Breast epithelium (tissue), 4 donors: ENCODE data around the gene IL21R. TPM values are rescaled to one million over a fixed set of nuclear protein-coding genes. Genes with fewer than 3 reads are reported as not detected.

Source experiments
- DNase-seq, 2 donors: peaks; one replicate each; pipeline ENCODE4 v3.0.0-alpha.2; 2019; ENCODE audit warnings: low spot score in 2 of 2
- H3K27ac ChIP-seq, 2 donors: fragments of 200-600 bp; sonication (generic) in 1 of 2; one replicate each; pipeline ENCODE4 v1.5.1; 2016 to 2019; ENCODE audit warnings: mild to moderate bottlenecking in 1 of 2
- H3K27me3 ChIP-seq, 2 donors: fragments of 200-600 bp; sonication (generic) in 1 of 2; one replicate each; pipeline versions ENCODE4 v1.5.1 to v1.6.0; 2017 to 2019; ENCODE audit warnings: control low read depth in 1 of 2, mild to moderate bottlenecking in 1 of 2
- H3K36me3 ChIP-seq: fragments of 200-600 bp; one replicate; pipeline ENCODE4 v1.5.1; 2019
- H3K4me1 ChIP-seq, 2 donors: fragments of 200-600 bp; sonication (generic); one replicate each; pipeline ENCODE4 v1.5.1; 2016 to 2019; ENCODE audit warnings: control low read depth in 1 of 2
- H3K4me3 ChIP-seq, 3 donors: fragments of 200-600 bp; sonication (generic); 1 replicate in 2 of 3; 2 replicates in 1 of 3; pipeline ENCODE4 v1.5.1; 2016 to 2019; ENCODE audit warnings: mild to moderate bottlenecking in 3 of 3, moderate library complexity in 2 of 3
- H3K9me3 ChIP-seq, 2 donors: fragments of 200-600 bp; sonication (generic) in 1 of 2; one replicate each; pipeline ENCODE4 v1.5.1; 2016 to 2019; ENCODE audit warnings: control low read depth in 1 of 2
- POLR2A ChIP-seq: fragments of 450-650 bp; IDR thresholded peaks from one replicate; pipeline ENCODE4 v1.6.1; 2016; ENCODE audit warnings: antibody characterized with exemption, mild to moderate bottlenecking, moderate library complexity
- POLR2AphosphoS5 ChIP-seq, 3 donors: sonication (generic); formaldehyde crosslinking; IDR thresholded peaks; one replicate each; pipeline ENCODE4 v1.6.1; 2017; ENCODE audit warnings: antibody characterized with exemption in 3 of 3
- intact Hi-C: fragments of 100-400 bp; cut with DNase I; formaldehyde crosslinking; loops from one replicate; pipeline ENCODE4 v1.15.1; 2023; ENCODE audit warnings: low total_unique reads
- total RNA-seq, 3 donors: library from RNA; depleted of rRNA; stranded (reverse); fragments of >200 nt; gene quantifications; one replicate each; pipeline ENCODE4 v1.1.0, GENCODE V29; 2016
- TF ChIP-seq, protein P1 (sequence below), 3 donors: fragments of 450-650 bp; IDR thresholded peaks; one replicate each; pipeline ENCODE4 v1.5.1; 2016 to 2017; ENCODE audit warnings: antibody characterized with exemption in 3 of 3, mild to moderate bottlenecking in 3 of 3, moderate library complexity in 3 of 3

Gene IL21R
- total RNA-seq, 3 donors from 2014 or later = 0.16 to 0.33 TPM; not detected in 1

DNA sequence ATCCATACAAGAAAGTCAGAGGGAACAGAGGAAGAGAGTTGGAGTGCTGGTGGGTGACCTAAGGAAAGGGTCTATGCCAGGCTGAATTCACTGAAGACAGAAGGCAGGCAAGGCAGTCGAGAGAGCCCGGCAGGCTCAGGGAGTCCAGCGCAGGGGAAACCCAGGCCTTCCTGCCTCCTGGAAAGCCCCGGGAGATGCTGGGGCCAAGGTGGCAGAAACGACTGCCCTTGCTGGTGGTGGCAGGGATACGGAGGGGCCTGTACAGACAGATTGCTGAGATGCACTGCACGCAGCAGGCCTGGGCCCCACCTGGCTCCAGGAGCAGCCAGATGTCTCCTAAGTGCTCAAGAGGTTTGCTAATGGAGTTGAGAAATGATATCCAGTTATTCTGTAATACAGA, 87.9 kb downstream of the IL21R start:
- DNase-seq = no peak
- TF ChIP-seq POLR2A = no peak
- TF ChIP-seq, protein P1, sequence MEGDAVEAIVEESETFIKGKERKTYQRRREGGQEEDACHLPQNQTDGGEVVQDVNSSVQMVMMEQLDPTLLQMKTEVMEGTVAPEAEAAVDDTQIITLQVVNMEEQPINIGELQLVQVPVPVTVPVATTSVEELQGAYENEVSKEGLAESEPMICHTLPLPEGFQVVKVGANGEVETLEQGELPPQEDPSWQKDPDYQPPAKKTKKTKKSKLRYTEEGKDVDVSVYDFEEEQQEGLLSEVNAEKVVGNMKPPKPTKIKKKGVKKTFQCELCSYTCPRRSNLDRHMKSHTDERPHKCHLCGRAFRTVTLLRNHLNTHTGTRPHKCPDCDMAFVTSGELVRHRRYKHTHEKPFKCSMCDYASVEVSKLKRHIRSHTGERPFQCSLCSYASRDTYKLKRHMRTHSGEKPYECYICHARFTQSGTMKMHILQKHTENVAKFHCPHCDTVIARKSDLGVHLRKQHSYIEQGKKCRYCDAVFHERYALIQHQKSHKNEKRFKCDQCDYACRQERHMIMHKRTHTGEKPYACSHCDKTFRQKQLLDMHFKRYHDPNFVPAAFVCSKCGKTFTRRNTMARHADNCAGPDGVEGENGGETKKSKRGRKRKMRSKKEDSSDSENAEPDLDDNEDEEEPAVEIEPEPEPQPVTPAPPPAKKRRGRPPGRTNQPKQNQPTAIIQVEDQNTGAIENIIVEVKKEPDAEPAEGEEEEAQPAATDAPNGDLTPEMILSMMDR (IDR thresholded peaks at IDR 0.05) = no peak
- TF ChIP-seq POLR2AphosphoS5 (IDR thresholded peaks at IDR 0.05) = no peak
- Histone ChIP-seq H3K4me1 (no peaks in the 10 kb centered on the region), H3K27me3 (no peaks in the 10 kb centered on the region), H3K9me3 (no peaks in the 10 kb centered on the region), H3K27ac (no peak overlapping the region), H3K36me3 (peaks cover 12% of the 10 kb centered on the region), H3K4me3 (no peak overlapping the region)
- intact Hi-C loops = no loop called here

DNA sequence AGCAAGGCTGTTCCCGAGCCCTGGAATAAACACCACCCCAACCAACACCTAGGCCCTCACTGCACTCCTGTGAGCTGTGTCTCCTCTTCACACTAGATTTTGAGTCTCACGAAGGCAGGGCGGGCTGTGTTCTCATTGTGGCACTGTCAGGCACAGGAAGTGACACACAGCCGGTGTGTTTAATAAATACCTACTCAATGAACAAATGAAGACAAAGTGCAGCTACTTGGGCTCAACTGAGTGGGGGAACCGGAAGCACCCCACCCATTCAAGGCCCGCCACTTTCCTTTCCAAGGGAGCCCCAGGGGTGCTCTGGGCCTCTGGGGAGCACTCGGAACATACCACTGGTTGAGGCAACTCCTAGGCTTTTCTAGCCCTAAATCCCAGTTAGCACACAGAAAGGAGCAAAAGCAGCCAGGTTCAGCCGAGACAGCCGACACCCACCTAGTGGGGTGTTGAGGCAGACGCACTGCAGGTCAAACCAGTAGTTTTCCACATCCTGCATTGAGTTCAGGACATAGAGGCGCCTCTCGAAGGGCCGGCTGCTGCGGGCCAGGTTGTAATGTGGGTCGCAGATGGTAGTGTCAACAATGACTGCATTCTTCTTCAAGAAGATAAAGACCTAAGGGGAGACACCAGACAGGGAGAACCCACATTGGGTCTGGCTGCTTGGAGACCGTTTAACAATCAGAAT, 90.1 kb downstream of the IL21R start:
- intact Hi-C loops = no loop called here

DNA sequence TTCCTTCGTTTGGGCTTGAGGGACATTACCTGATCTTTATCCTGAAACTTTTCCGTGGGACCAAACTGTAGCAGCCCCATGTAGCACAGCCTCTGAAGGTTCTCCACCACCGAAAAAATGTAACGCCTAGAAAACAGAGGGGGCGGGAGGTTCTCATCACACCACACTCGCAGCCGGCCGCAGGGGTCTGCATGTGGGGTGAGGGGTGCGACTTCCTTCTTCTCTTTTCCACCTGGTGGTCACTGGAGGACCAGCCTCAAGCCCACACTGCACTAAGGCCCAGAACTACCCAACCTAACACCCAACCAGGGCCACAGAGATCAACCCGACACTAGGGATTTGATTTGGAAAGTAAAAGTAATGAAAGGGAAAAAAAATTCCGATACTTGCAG, 90.6 kb downstream of the IL21R start:
- peaks cover 12% of the 10 kb centered on the region for H3K36me3 ChIP-seq
- no peaks in the 10 kb centered on the region for H3K4me1 ChIP-seq
- H3K9me3 ChIP-seq = no peaks in the 10 kb centered on the region
- intact Hi-C loops = no loop called here
- TF ChIP-seq POLR2AphosphoS5 (IDR thresholded peaks at IDR 0.05) = no peak
- peak overlapping the region in 1 of 2 donors; percentile 29 for H3K27ac ChIP-seq
- H3K4me3 ChIP-seq = no peak overlapping the region
- no peaks in the 10 kb centered on the region for H3K27me3 ChIP-seq
- no peak for DNase-seq

More for the DNA sequence above, 90.1 kb downstream of the IL21R start:
- peak overlapping the region in 1 of 2 donors; percentile 29 for H3K27ac ChIP-seq
- no peak for TF ChIP-seq POLR2A
- TF ChIP-seq, protein P1 (IDR thresholded peaks at IDR 0.05) = no peak
- TF ChIP-seq POLR2AphosphoS5 (IDR thresholded peaks at IDR 0.05) = no peak
- no peak overlapping the region for H3K4me3 ChIP-seq
- H3K9me3 ChIP-seq = no peaks in the 10 kb centered on the region
- DNase-seq = no peak
- peaks cover 12% of the 10 kb centered on the region for H3K36me3 ChIP-seq
- no peaks in the 10 kb centered on the region for H3K27me3 ChIP-seq
- no peaks in the 10 kb centered on the region for H3K4me1 ChIP-seq

DNA sequence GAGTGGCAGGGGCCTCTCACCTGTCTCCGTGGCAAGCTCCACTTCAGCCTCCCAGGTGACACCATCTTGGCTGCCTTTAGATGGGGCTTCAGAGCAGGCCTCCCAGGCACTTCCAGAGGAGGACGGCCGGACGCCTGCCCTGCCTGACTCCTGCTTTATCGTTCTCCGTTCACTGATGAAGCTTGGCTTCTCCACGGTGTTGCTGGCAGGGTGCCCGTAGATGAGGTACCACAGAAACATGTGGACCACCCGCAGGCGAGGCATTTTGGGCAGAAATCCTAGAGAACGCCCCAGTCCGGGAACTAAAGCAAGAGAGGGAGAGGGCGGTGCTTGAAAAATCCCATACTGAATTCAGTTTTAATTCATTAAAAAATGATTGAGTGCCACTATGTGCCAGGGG, 93.2 kb downstream of the IL21R start:
- Histone ChIP-seq H3K36me3 (peaks cover 24% of the 10 kb centered on the region), H3K4me1 (no peaks in the 10 kb centered on the region), H3K4me3 (no peak overlapping the region), H3K27me3 (no peaks in the 10 kb centered on the region), H3K27ac (no peak overlapping the region), H3K9me3 (no peaks in the 10 kb centered on the region)
- no peak for DNase-seq
- intact Hi-C loops = no loop called here
- TF ChIP-seq, protein P1 (IDR thresholded peaks at IDR 0.05) = no peak
- TF ChIP-seq POLR2A = no peak
- TF ChIP-seq POLR2AphosphoS5 (IDR thresholded peaks at IDR 0.05) = no peak

DNA sequence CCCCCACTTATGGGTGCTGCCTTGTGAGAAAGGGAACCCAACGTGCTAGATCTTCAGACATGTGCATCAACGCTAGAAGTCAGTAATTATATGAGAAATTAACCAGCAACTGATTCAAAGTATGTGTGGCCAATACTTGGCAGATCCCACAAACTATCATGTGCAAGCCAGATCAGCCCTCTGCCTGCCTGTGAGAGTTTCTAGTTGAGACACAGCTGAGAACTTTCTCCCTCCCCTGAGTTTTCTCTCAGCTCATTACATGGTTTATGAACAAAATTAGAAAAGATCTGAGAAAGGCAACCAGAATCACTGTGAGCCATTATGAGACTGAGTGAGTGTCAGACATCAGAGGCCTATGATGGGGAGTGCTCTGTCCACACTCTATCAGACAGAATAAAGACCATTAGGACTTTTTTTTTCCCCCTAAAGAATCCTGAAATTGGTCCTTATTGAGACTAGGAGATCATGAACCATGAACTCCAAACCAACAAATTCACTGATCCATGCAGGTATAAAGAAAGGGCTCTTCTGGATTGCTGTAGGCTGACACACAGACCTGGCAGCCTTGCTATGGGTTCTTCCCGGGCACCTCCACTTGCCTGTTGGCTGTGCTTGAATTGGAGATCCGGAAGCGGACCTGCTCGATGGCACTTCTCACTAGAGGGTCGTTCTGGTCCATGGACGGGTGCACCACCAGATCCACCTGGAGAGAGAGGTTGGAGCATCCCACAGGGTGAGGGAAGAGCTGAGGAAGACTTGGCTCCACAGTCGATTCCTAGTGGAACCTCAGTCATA, 96.3 kb downstream of the IL21R start:
- no peak overlapping the region for H3K27ac ChIP-seq
- no peak overlapping the region for H3K4me3 ChIP-seq
- intact Hi-C loops = no loop called here
- peaks cover 12% of the 10 kb centered on the region for H3K36me3 ChIP-seq
- H3K9me3 ChIP-seq = no peaks in the 10 kb centered on the region
- TF ChIP-seq, protein P1 (IDR thresholded peaks at IDR 0.05) = no peak
- TF ChIP-seq POLR2AphosphoS5 (IDR thresholded peaks at IDR 0.05) = no peak
- TF ChIP-seq POLR2A = no peak
- H3K4me1 ChIP-seq = no peaks in the 10 kb centered on the region
- no peaks in the 10 kb centered on the region for H3K27me3 ChIP-seq
- DNase-seq = no peak
